GM21737 (cell line): ENCODE data around the gene TMEM54.

Source experiments
- ATAC-seq: cut with Tn5 transposase; IDR thresholded peaks from one replicate; pipeline ENCODE4 v1.9.1; 2021; ENCODE audit warnings: mild to moderate bottlenecking, moderate library complexity; ENCODE audit not compliant: unreplicated experiment

TMEM54 gene

GRCh38 chr1:32895325-32896215 lies 5.6 kb downstream of the TMEM54 start:
- ATAC-seq = no peak

- ATAC-seq = no peak
These were observed 6.5 kb downstream of the TMEM54 start for GRCh38 chr1:32894681-32895080.

- no peak for ATAC-seq
These were observed 7.1 kb downstream of the TMEM54 start for GRCh38 chr1:32894019-32894600.

- no peak for ATAC-seq
These were observed 7.8 kb downstream of the TMEM54 start for GRCh38 chr1:32893198-32894018.

- ATAC-seq = no peak
These were observed 8.6 kb downstream of the TMEM54 start for GRCh38 chr1:32892368-32893197.

GRCh38 chr1:32891630-32892029 lies 9.6 kb downstream of the TMEM54 start:
- no peak for ATAC-seq

- ATAC-seq = no peak
These were observed 10.0 kb downstream of the TMEM54 start for GRCh38 chr1:32891241-32891570.

- ATAC-seq = no peak
These were observed 10.5 kb downstream of the TMEM54 start for GRCh38 chr1:32890516-32891240.

- ATAC-seq = no peak
These were observed 11.4 kb downstream of the TMEM54 start for GRCh38 chr1:32889731-32890278.

- ATAC-seq = no peak
These were observed 12.3 kb downstream of the TMEM54 start for GRCh38 chr1:32888677-32889420.

- no peak for ATAC-seq
These were observed 13.1 kb downstream of the TMEM54 start for GRCh38 chr1:32888134-32888533.

GRCh38 chr1:32887623-32888022 lies 13.6 kb downstream of the TMEM54 start:
- no peak for ATAC-seq

- ATAC-seq = no peak
These were observed 14.3 kb downstream of the TMEM54 start for GRCh38 chr1:32886828-32887414.

GRCh38 chr1:32886004-32886827 lies 15.0 kb downstream of the TMEM54 start, which contains the start of gene HPCA:
Gene HPCA (plus strand): TSS chr1:32886491. CDS start chr1:32888899, 2,408 bp downstream.
- no peak for ATAC-seq

- ATAC-seq = no peak
These were observed 15.5 kb downstream of the TMEM54 start for GRCh38 chr1:32885676-32886003.

- no peak for ATAC-seq
These were observed 16.5 kb downstream of the TMEM54 start for GRCh38 chr1:32884726-32885125.

- no peak for ATAC-seq
These were observed 17.2 kb downstream of the TMEM54 start for GRCh38 chr1:32884032-32884372.
